Stimulated activated CD4-positive, alpha-beta T cell treated with anti-CD3 and anti-CD28 coated beads, Interleukin-1b, Interleukin-23, amount 100 ng/mL, for 4 hours (primary cell): ENCODE data around the gene COLEC11.
A peak's percentile ranks its signal among the peaks of the same experiment; 100 is the strongest.
"Not testable (repeated sequence)": the region's sequence is repeated elsewhere in the genome, so short reads cannot be mapped to it uniquely, and the experiment has no call there.

Experiments used
- DNase-seq, 2 donors: peaks; one replicate each; pipeline ENCODE4 v3.0.0-alpha.2; 2020; ENCODE audit warnings: low read depth in 2 of 2

The COLEC11 gene

DNA sequence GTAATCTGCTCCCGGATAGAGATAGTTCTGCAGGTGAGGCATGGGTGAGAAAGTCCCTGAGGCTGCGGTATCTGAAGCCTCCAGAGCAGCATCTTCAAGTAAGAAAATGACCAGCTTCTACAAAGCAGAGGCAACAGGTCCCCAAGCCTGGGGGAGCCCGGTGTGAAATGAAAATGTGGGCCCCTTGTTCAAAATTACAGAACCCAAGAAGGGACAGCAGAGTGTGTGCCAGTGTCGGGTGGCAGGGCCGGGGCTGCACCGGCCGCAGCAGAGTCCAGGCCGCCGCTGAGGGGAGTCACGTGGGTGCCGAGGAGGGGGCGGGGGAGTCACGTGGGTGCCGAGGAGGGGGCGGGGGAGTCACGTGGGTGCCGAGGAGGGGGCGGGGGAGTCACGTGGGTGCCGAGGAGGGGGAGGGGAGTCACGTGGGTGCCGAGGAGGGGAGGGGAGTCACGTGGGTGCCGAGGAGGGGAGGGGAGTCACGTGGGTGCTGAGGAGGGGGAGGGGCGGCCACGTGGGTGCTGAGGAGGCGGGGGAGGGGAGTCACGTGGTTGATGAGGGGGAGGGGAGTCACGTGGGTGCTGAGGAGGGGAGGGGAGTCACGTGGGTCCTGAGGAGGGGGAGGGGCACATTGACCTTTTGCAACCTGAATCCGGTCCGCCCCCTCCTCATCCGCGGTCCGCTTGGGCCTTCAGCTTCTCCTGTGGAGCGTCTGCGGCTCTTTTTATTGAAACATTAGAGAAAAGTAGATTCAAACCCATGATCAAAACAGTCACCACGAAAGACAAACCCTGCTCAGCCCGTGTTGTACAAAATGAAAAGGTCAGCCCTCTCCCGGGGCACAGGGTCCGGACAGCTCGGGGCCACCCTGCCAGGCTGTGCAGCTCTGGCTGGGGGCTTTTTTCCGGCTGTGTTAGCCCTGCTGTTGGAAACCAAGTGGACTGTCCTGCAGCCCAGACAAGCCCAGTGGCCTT lies 10.4 kb downstream of the COLEC11 start:
- DNase-seq = peak in 1 of 2 donors; percentile 34

DNA sequence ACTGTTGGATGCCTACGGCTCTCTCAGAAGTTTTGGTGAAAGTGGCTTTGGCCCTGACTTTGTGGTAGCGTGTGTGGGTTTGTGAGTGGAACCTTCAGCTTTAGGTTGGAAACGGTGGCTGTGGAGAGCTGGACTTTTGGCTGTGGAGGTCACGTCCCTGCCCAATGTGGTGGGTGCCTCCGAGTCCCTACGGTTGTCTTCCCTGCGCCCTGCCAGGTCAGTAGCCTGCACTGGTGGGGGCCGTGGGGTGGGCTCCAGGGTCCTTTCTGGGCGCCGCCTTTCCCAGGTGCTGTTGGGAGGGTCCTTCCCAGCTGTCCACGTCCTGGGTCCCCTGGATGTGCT lies 11.1 kb downstream of the COLEC11 start:
- no peak for DNase-seq

DNA sequence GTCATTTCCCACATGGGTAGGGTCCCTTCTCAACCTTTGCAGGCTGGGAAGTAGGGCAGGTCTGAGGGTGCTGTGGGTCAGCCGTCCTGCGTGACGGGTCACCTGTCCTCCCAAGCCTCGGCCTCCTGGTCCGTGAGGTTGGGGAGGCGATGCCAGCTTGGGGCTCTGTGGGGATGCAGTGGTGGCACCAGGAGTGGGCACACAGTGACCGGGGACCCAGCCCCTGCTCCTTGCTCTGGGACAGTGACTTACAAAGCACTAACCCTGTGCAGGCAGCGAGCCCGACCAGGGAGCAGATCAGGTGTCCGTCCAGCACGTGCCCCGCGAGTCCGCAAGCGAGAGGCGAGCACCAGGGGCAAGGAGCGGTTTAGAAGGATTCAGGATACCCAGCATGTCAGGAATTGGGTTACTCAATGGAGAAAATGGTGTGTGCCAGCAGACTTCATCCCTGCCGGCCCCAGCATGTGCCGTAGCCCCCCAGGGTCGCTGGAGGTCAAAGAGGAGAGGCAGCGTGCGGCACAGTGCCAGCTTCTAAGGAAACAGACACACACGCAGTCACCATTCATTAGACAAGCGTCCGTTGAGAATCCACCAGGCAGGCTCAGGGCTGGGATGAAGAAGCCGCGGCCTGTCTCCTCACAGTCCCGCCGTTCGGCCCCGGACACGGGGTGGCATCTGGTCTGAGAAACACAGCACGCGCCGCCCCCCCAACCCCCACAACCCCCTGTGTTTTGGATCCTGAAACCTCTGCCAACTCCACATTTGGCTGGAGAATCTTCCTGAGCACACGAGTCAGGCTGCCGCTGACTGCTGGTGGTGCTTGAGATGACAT lies 11.7 kb downstream of the COLEC11 start:
- no peak for DNase-seq

- DNase-seq = no peak
Observed at GRCh38 chr2:3608373-3609278, 13.7 kb downstream of the COLEC11 start.

DNA sequence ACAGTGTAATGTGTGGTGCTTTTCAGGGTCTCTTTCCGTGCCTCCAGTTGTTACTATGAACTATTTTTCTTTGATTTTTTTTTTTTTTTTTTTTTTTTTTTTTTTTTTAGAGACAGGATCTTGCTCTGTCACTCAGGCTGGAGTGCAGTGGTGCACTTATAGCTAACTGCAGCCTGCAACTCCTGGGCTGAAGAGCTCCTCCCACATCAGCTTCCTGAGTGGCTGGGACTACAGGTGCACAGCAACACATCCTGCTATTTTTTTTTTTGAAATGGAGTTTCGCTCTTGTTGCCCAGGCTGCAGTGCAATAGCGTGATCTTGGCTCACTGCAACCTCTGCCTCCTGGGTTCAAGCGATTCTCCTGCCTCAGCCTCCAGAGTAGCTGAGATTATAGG lies 14.4 kb downstream of the COLEC11 start:
- not testable (repeated sequence) for DNase-seq

DNA sequence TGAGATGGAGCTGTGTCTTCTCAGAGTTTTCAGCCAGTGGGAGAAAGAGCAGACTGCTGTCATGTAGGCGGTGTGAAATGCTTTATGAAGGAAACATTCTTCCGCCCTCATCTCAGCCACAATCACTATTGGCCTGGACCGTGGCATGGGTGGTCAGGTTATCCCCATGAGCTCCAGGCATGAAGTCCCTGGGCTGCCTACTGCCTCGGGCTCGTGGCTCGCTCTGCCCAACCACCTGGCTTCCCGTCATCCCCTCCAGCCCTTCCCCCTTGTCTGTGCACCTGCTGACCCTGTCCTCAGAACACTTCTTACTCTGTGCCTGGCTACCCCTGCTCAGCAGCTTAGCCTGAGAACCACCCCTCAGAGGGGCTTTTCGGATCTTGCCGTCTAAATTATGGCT lies 15.5 kb downstream of the COLEC11 start:
- DNase-seq = no peak

GRCh38 chr2:3610881-3611505 lies 16.1 kb downstream of the COLEC11 start:
- no peak for DNase-seq

GRCh38 chr2:3611589-3611988 lies 16.7 kb downstream of the COLEC11 start:
- DNase-seq = no peak

GRCh38 chr2:3612639-3613523 lies 18.0 kb downstream of the COLEC11 start:
- DNase-seq = no peak

DNA sequence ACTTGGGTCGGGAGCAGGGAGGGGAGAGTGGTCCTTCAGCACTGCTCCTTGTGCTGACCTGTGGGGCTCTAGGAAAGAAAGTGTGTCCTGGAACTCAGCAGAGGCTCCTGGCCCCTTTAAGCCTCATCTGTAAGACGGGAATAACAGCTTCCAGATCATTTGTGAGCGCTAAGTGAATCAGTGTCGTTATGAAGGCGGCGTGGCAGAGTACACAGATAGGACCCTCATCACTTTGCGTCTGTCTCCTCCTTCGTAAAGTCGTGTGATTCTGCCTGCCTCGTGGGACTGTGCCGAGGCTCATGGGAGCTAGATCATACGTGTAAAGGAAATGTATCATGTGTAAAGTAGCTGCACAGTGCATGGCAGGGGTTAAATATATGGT lies 18.6 kb downstream of the COLEC11 start:
- DNase-seq = no peak

- DNase-seq = not testable (repeated sequence)
Observed at GRCh38 chr2:3614743-3615142, 19.8 kb downstream of the COLEC11 start.

DNA sequence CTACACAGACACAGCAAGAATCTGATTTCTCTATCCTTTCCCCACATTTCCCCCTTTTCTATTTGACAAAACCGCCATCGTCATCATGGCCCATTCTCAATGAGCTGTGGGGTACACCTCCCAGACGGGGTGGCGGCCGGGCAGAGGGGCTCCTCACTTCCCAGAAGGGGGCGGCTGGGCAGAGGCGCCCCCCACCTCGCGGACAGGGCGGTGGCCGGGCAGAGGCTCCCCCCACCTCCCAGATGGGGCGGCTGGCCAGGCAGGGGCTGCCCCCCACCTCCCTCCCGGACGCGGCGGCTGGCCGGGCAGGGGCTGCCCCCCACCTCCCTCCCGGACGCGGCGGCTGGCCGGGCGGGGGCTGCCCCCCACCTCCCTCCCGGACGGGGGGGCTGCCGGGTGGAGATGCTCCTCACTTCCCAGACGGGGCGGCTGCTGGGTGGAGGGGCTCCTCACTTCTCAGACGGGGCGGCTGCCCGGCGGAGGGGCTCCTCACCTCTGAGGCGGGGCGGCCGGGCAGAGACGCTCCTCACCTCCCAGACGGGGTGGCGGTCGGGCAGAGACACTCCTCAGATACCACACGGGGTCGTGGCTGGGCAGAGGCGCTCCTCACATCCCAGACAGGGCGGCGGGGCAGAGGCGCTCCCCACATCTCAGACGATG lies 20.8 kb downstream of the COLEC11 start:
- DNase-seq = not testable (repeated sequence)

GRCh38 chr2:3616435-3617197 lies 21.7 kb downstream of the COLEC11 start:
- not testable (repeated sequence) for DNase-seq

DNA sequence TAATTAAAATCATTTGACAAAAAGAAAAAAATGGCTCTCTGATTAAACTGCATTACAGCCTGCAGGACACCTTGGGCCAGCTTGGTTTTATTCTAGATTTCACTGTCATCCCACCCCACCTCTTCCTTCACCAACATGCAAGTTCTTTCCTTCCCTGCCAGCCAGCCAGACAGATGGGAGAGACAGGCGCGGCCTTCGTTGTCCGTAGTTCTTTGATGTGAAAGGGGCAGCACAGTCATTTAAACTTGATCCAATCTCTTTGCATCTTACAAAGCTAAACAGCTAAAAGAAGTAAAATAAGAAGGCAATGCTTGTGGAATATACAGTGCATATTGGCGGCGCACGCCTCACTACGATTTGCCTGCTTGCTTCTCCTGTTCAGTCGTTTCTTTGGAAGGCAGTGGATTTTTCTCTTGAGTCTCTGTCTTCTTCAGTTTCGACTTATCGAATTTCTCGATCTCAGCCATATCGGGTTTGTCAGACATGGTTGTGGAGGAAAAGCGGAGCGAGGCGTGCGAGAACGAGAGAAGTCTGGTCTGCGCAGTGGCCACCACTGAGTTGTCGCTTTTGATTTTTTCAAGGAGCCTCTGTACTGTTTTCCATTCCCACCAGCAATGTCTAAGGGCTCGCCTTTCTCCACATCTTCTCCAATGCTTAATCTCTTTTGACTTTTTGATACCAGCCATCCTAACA lies 22.4 kb downstream of the COLEC11 start:
- no peak for DNase-seq

- DNase-seq = no peak
Observed at GRCh38 chr2:3618367-3618766, 23.5 kb downstream of the COLEC11 start.

GRCh38 chr2:3619033-3619432 lies 24.1 kb downstream of the COLEC11 start:
- DNase-seq = no peak

DNA sequence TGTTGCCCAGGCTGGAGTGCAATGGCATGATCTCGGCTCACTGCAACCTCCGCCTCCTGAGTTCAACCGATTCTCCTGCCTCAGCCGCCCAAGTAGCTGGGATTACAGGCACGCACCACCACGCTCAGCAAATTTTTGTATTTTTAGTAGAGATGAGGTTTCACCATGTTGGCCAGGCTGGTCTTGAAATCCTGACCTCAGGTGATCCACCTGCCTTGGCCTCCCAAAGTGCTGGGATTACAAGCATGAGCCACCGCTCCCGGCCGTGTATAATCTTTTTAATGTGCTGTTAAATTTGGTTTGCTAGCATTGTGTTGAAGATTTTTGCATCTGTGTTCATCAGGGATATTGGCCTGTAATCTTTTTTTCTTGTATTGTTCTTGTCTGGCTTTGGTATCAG lies 24.7 kb downstream of the COLEC11 start:
- not testable (repeated sequence) for DNase-seq

DNA sequence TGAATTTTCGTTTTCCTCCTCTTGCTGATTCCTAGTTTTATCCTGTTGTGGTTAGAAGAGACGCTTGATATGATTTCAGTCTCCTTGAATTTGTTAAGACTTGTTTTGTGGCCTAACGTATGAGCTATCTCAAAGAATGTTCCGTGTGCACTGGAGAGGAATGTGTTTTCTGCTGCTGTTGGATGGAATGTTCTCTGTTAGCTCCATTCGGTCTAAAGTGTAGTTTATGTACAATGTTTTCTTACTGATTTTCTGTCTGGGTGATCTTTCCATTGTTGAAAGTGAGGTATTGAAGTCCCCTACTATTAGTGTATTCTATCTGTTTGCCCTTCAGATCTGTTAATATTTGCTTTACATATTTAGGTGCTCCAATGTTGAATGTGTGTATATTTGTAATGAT lies 25.9 kb downstream of the COLEC11 start:
- DNase-seq = no peak
